Measurements from ENCODE around the gene ZNF341.

ZNF341 gene

DNA sequence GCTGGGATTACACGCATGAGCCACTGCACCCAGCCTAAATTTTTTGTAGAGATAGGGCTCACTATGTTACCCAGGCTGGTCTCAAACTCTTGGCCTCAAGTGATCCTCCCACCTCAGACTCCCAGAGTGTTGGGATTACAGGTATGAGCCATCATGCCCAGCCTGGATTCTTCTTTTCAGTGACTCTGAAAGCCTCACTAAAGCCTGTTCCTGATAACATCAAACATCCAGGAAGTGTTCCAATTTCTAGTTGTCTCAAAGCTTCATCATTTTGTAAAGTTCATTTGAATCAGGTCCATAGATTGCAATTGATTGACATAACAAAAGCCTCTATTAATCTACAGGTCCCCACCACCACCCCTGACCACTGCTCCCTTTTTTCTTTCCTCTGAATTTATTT is 50.1 kb downstream of the ZNF341 start:
- H3K4me3 ChIP-seq (ENCODE audit: insufficient read depth, low read depth, low read length, poor library complexity, severe bottlenecking): no peak overlapping the region
- no peaks in the 10 kb centered on the region for H3K4me1 ChIP-seq (ENCODE audit: control insufficient read depth, insufficient read depth, low read length, poor library complexity, severe bottlenecking)
- no peak for DNase-seq
- H3K27me3 ChIP-seq (replicated peaks; ENCODE audit: control insufficient read depth, insufficient read depth, low read length, poor library complexity, severe bottlenecking): no peaks in the 10 kb centered on the region
- no peak overlapping the region for H3K27ac ChIP-seq (ENCODE audit: insufficient read depth, low read length, poor library complexity, severe bottlenecking)
- no peaks in the 10 kb centered on the region for H3K36me3 ChIP-seq (ENCODE audit: control insufficient read depth, insufficient read depth, low read length)
- no peaks in the 10 kb centered on the region for H3K9me3 ChIP-seq (ENCODE audit: control insufficient read depth, low read length)

DNA sequence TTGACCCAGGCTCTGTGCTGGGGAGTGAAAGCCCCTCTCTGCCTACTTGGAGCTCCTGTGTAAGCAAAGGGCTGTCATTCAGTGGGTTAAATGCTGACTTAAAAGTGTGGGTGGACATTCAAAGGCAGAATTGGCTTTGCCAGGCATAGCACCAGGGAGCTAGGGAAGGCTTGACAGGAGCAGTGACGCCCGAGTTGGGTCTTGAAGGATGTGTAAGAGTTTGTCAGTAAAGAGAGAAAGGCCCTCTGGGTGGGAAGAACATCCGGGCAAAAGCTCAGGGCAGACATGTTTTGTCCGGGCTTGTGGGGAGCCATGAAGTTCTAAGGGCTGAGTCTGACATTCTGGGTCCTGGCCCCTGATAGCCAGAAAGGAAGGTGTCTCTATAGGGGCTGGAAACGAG is 51.5 kb downstream of the ZNF341 start:
- DNase-seq: no peak

DNA sequence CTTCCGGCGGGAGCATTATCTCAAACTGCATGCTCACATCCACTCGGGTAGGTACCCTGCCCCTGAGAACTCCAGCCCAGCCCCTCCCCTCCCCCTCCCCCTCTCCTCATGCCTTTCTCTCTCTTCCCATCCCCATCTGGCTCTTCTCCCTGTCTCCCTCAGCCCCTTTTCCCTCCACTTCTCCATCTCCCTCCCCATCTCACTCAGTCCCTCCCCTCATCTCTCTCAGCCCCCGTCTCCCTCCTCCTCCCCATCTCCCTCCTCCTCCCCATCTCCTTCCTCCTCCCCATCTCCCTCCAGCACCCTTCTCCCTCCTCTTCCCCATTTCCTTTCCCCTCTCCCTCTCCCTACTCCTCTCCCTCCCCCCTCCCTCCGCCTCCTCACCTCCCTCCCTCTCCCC is 52.0 kb downstream of the ZNF341 start:
- Histone ChIP-seq H3K27me3 (replicated peaks; ENCODE audit: control insufficient read depth, insufficient read depth, low read length, poor library complexity, severe bottlenecking) (no peaks in the 10 kb centered on the region), H3K4me1 (ENCODE audit: control insufficient read depth, insufficient read depth, low read length, poor library complexity, severe bottlenecking) (no peaks in the 10 kb centered on the region), H3K4me3 (ENCODE audit: insufficient read depth, low read depth, low read length, poor library complexity, severe bottlenecking) (no peak overlapping the region), H3K27ac (ENCODE audit: insufficient read depth, low read length, poor library complexity, severe bottlenecking) (no peak overlapping the region), H3K9me3 (ENCODE audit: control insufficient read depth, low read length) (no peaks in the 10 kb centered on the region), H3K36me3 (ENCODE audit: control insufficient read depth, insufficient read depth, low read length) (no peaks in the 10 kb centered on the region)
- DNase-seq: no peak

More for the DNA sequence above, 51.5 kb downstream of the ZNF341 start:
- H3K4me3 ChIP-seq (ENCODE audit: insufficient read depth, low read depth, low read length, poor library complexity, severe bottlenecking): no peak overlapping the region
- no peaks in the 10 kb centered on the region for H3K36me3 ChIP-seq (ENCODE audit: control insufficient read depth, insufficient read depth, low read length)
- H3K9me3 ChIP-seq (ENCODE audit: control insufficient read depth, low read length): no peaks in the 10 kb centered on the region
- no peaks in the 10 kb centered on the region for H3K4me1 ChIP-seq (ENCODE audit: control insufficient read depth, insufficient read depth, low read length, poor library complexity, severe bottlenecking)
- no peaks in the 10 kb centered on the region for H3K27me3 ChIP-seq (replicated peaks; ENCODE audit: control insufficient read depth, insufficient read depth, low read length, poor library complexity, severe bottlenecking)
- no peak overlapping the region for H3K27ac ChIP-seq (ENCODE audit: insufficient read depth, low read length, poor library complexity, severe bottlenecking)

DNA sequence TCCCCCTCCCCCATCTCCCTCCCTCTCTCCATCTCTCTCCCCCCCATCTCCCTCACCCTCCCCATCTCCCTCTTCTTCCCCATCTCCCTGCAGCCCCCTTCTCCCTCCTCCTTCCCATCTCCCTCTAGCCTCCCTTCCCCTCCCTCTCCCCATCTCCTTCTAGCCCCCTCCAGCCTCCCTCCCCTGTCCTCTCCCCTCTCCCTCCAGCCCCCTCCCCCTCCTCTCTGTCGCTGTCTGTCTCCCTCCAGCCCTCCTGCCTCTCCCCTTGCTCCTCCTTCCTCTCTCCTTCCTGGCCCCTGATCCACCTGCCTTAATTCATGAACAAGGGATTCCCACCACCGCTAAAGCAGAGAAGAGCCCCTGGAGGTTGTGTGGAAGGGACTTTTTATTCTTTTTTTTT is 52.4 kb downstream of the ZNF341 start:
- H3K27me3 ChIP-seq (replicated peaks; ENCODE audit: control insufficient read depth, insufficient read depth, low read length, poor library complexity, severe bottlenecking): no peaks in the 10 kb centered on the region
- H3K9me3 ChIP-seq (ENCODE audit: control insufficient read depth, low read length): no peaks in the 10 kb centered on the region
- H3K36me3 ChIP-seq (ENCODE audit: control insufficient read depth, insufficient read depth, low read length): no peaks in the 10 kb centered on the region
- H3K27ac ChIP-seq (ENCODE audit: insufficient read depth, low read length, poor library complexity, severe bottlenecking): no peak overlapping the region
- no peak overlapping the region for H3K4me3 ChIP-seq (ENCODE audit: insufficient read depth, low read depth, low read length, poor library complexity, severe bottlenecking)
- no peaks in the 10 kb centered on the region for H3K4me1 ChIP-seq (ENCODE audit: control insufficient read depth, insufficient read depth, low read length, poor library complexity, severe bottlenecking)
- DNase-seq: no peak

DNA sequence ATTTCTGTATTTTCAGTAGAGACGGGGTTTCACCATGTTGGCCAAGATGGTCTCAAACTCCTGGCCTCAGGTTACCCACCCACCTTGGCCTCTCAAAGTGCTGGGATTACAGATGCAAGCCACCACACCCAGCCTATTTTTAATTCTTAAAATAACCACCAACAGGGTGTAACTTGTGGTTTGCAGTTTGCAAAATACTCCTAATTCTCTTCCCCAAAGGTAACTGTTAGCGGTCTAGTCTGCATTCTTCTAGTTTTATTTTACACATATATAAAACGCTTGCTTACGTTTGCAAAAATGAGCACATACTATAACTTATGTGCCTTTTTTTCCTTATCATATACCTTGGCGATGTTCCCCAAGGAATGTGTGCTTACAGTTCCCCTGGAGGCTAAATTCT is 53.7 kb downstream of the ZNF341 start:
- Histone ChIP-seq H3K9me3 (ENCODE audit: control insufficient read depth, low read length) (no peaks in the 10 kb centered on the region), H3K27me3 (replicated peaks; ENCODE audit: control insufficient read depth, insufficient read depth, low read length, poor library complexity, severe bottlenecking) (no peaks in the 10 kb centered on the region), H3K36me3 (ENCODE audit: control insufficient read depth, insufficient read depth, low read length) (no peaks in the 10 kb centered on the region), H3K27ac (ENCODE audit: insufficient read depth, low read length, poor library complexity, severe bottlenecking) (no peak overlapping the region), H3K4me1 (ENCODE audit: control insufficient read depth, insufficient read depth, low read length, poor library complexity, severe bottlenecking) (no peaks in the 10 kb centered on the region), H3K4me3 (ENCODE audit: insufficient read depth, low read depth, low read length, poor library complexity, severe bottlenecking) (no peak overlapping the region)
- no peak for DNase-seq

DNA sequence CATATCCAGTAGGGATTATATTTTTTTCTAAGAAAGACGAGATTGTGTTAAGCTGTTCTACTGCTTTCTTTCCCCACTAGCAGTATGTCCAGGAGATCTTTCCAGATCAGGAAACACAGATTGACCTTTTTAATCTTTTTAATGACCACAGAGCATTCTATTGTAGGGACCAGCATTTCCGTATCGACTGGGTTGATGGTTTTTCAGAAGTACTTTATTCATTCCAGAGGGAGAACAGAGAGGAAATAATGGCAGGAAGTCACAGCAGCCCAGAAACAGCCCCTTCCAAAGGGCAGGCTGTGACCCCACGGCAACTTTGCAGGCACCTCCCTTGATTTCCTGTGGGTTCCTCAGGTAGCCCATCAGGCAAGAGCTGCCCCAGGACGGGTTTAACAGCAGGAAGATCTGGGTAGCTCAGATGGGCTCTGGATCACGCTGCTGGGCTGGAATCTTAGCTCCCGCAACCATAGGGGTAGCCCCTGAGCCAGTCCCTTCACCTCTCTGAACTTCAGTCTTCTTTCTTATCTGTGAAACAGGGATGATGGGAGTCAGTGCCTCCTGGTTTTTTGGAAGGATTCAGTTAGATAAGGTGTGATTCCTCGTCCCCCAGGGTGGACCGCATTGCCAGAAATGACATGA is 55.6 kb downstream of the ZNF341 start:
- no peak overlapping the region for H3K27ac ChIP-seq (ENCODE audit: insufficient read depth, low read length, poor library complexity, severe bottlenecking)
- H3K27me3 ChIP-seq (replicated peaks; ENCODE audit: control insufficient read depth, insufficient read depth, low read length, poor library complexity, severe bottlenecking): no peaks in the 10 kb centered on the region
- DNase-seq: no peak
- no peaks in the 10 kb centered on the region for H3K4me1 ChIP-seq (ENCODE audit: control insufficient read depth, insufficient read depth, low read length, poor library complexity, severe bottlenecking)
- peaks cover 2% of the 10 kb centered on the region for H3K36me3 ChIP-seq (ENCODE audit: control insufficient read depth, insufficient read depth, low read length)
- H3K9me3 ChIP-seq (ENCODE audit: control insufficient read depth, low read length): no peaks in the 10 kb centered on the region
- no peak overlapping the region for H3K4me3 ChIP-seq (ENCODE audit: insufficient read depth, low read depth, low read length, poor library complexity, severe bottlenecking)

DNA sequence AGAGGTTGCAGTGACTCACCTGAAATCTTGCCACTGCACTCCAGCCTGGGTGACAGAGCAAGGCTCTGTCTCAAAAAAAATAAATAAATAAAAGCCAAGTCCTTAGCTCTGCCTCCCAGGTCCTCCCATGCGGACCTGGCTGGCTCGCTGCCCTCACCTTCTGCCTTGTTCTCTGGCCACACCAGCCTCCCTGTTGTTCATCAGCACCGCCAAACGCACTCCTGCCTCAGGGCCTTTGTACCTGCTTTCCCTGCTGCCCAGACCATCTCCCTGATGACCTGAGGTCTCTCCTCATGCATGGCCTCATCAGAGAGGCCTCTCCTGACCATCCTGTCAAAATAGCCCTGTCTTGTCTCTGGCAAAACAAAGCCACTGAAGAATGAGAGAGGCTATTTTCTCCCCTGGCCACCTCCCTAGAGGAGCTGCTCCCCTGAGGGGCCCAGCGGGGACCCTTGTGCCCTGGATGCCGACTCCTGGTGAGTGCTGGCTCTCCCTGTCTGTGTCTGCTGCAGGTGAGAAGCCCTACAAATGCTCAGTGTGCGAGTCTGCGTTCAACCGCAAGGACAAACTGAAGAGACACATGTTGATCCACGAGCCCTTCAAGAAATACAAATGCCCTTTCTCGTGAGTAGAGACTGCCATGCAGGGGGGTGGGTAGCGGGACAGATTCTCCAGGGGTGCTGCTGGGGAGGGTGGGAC is 56.7 kb downstream of the ZNF341 start:
- H3K36me3 ChIP-seq (ENCODE audit: control insufficient read depth, insufficient read depth, low read length): peaks cover 2% of the 10 kb centered on the region
- no peaks in the 10 kb centered on the region for H3K9me3 ChIP-seq (ENCODE audit: control insufficient read depth, low read length)
- H3K4me3 ChIP-seq (ENCODE audit: insufficient read depth, low read depth, low read length, poor library complexity, severe bottlenecking): no peak overlapping the region
- no peaks in the 10 kb centered on the region for H3K27me3 ChIP-seq (replicated peaks; ENCODE audit: control insufficient read depth, insufficient read depth, low read length, poor library complexity, severe bottlenecking)
- no peaks in the 10 kb centered on the region for H3K4me1 ChIP-seq (ENCODE audit: control insufficient read depth, insufficient read depth, low read length, poor library complexity, severe bottlenecking)
- no peak overlapping the region for H3K27ac ChIP-seq (ENCODE audit: insufficient read depth, low read length, poor library complexity, severe bottlenecking)
- no peak for DNase-seq

DNA sequence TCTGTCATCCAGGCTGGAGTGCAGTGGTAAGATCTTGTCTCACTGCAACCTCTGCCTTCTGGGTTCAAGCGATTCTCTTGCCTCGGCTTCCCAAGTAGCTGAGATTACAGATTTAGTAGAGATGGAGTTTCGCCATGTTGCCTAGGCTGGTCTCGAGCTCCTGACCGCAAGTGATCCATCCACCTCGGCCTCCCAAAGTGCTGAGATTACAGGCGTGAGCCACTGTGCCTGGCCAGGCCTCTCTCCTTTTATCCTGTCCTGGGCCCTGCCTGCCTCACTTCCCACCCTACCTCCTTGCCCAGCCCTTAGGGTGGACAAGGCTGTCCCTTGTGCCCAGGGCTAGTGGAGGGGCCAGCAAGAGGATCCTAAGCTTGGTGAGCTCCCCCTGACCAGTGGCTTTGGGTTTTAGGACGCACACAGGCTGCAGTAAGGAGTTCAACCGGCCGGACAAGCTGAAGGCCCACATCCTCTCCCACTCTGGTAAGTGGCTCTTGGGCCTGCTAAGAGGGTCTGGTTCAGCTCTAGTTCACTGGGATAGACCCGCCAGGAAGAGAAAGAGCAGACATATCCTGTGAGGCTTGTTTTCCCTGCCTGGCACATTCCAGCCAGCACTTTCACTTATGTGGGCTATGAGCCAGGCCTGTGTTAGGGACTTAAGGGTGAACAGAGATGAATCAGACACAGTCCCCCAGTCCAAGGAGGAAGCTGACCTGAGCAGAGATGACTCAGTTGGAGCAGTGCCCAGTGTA is 57.5 kb downstream of the ZNF341 start:
- H3K4me1 ChIP-seq (ENCODE audit: control insufficient read depth, insufficient read depth, low read length, poor library complexity, severe bottlenecking): no peaks in the 10 kb centered on the region
- H3K27me3 ChIP-seq (replicated peaks; ENCODE audit: control insufficient read depth, insufficient read depth, low read length, poor library complexity, severe bottlenecking): no peaks in the 10 kb centered on the region
- no peaks in the 10 kb centered on the region for H3K9me3 ChIP-seq (ENCODE audit: control insufficient read depth, low read length)
- no peak overlapping the region for H3K27ac ChIP-seq (ENCODE audit: insufficient read depth, low read length, poor library complexity, severe bottlenecking)
- H3K4me3 ChIP-seq (ENCODE audit: insufficient read depth, low read depth, low read length, poor library complexity, severe bottlenecking): no peak overlapping the region
- peaks cover 2% of the 10 kb centered on the region for H3K36me3 ChIP-seq (ENCODE audit: control insufficient read depth, insufficient read depth, low read length)
- DNase-seq: no peak

DNA sequence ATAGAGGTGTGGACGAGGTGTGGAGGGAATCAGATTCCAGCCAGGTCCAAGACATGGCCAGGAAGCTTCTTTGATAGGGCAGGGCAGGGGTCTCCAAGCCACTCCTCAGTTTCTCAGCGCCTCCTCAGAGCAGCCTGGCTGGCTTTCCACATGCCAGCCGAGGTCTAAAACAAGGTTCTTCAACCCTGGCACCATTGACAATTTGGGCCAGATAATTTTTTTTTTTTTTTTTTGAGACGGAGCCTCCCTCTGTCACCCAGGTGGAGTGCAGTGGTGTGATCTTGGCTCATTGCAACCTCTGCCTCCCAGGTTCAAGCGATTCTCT is 58.0 kb downstream of the ZNF341 start:
- Histone ChIP-seq H3K36me3 (ENCODE audit: control insufficient read depth, insufficient read depth, low read length) (peaks cover 2% of the 10 kb centered on the region), H3K27ac (ENCODE audit: insufficient read depth, low read length, poor library complexity, severe bottlenecking) (no peak overlapping the region), H3K9me3 (ENCODE audit: control insufficient read depth, low read length) (no peaks in the 10 kb centered on the region), H3K4me3 (ENCODE audit: insufficient read depth, low read depth, low read length, poor library complexity, severe bottlenecking) (no peak overlapping the region), H3K27me3 (replicated peaks; ENCODE audit: control insufficient read depth, insufficient read depth, low read length, poor library complexity, severe bottlenecking) (no peaks in the 10 kb centered on the region), H3K4me1 (ENCODE audit: control insufficient read depth, insufficient read depth, low read length, poor library complexity, severe bottlenecking) (no peaks in the 10 kb centered on the region)
- DNase-seq: no peak

DNA sequence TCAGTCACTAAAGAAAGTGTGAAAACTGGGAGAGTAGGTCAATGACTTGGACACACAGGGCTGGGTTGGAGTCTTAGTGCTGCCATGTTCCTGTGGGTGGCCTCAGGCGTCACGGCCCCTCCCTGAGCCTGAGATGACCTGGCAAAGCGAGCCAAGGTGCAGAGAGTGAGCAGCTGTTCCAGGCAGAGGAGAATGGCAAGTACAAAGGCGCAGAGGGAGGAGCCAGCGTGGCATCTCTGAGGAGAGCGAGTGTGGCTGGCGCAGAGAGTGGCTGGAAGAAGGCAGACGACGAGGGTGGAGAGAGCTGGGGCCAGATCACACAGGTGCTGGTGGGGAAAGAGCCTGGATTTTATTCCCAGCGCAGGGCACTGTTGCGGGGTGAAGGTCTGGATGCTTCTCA is 58.8 kb downstream of the ZNF341 start:
- Histone ChIP-seq H3K4me3 (ENCODE audit: insufficient read depth, low read depth, low read length, poor library complexity, severe bottlenecking) (no peak overlapping the region), H3K36me3 (ENCODE audit: control insufficient read depth, insufficient read depth, low read length) (peaks cover 2% of the 10 kb centered on the region), H3K27ac (ENCODE audit: insufficient read depth, low read length, poor library complexity, severe bottlenecking) (no peak overlapping the region), H3K27me3 (replicated peaks; ENCODE audit: control insufficient read depth, insufficient read depth, low read length, poor library complexity, severe bottlenecking) (no peaks in the 10 kb centered on the region), H3K9me3 (ENCODE audit: control insufficient read depth, low read length) (no peaks in the 10 kb centered on the region), H3K4me1 (ENCODE audit: control insufficient read depth, insufficient read depth, low read length, poor library complexity, severe bottlenecking) (no peaks in the 10 kb centered on the region)
- DNase-seq: no peak

All from effector memory CD4-positive, alpha-beta T cell (primary cell).